ENCODE data around the gene MEIG1. TPM values are rescaled to one million over a fixed set of nuclear protein-coding genes. Genes with fewer than 3 reads are reported as not detected.

MEIG1 gene
- total RNA-seq, 2 donors from 2014 or later: not detected

DNA sequence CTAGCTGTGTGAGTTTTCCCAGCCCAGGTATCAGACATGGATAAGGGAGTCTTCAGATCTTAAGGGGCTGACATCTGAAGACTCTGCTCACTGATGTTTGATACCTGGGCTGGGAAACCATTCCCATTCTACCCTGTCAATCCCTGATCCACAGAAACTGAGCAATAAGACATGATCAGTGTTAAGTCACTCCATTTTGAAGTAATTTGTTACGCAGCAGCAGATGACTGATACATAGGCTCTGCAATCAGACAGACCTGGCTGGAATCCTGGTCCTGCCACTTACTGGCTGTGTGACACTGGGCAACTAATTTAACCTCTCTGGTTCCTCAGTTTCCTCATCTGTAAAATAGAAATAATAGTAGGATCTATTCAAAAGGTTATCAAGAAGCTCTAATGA, 11.9 kb upstream of the MEIG1 start:
- Histone ChIP-seq H3K27me3 (replicated peaks; ENCODE audit: insufficient read depth) (no peaks in the 10 kb centered on the region), H3K4me1 (ENCODE audit: control insufficient read depth in 1 of 2, low read depth in 2 of 2) (peaks cover 3 to 9% of the 10 kb centered on the region in 2 donors), H3K36me3 (peaks cover 20% of the 10 kb centered on the region), H3K27ac (no peak overlapping the region), H3K9me3 (no peaks in the 10 kb centered on the region), H3K4me3 (no peak overlapping the region)
- TF ChIP-seq, protein P1, sequence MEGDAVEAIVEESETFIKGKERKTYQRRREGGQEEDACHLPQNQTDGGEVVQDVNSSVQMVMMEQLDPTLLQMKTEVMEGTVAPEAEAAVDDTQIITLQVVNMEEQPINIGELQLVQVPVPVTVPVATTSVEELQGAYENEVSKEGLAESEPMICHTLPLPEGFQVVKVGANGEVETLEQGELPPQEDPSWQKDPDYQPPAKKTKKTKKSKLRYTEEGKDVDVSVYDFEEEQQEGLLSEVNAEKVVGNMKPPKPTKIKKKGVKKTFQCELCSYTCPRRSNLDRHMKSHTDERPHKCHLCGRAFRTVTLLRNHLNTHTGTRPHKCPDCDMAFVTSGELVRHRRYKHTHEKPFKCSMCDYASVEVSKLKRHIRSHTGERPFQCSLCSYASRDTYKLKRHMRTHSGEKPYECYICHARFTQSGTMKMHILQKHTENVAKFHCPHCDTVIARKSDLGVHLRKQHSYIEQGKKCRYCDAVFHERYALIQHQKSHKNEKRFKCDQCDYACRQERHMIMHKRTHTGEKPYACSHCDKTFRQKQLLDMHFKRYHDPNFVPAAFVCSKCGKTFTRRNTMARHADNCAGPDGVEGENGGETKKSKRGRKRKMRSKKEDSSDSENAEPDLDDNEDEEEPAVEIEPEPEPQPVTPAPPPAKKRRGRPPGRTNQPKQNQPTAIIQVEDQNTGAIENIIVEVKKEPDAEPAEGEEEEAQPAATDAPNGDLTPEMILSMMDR (IDR thresholded peaks at IDR 0.05): no peak
- ATAC-seq (ENCODE audit: insufficient number of reproducible peaks, low FRiP score, low read depth) (no peak), DNase-seq (ENCODE audit: low spot score) (no peak)

- H3K9me3 ChIP-seq: no peaks in the 10 kb centered on the region
- no peak overlapping the region for H3K4me3 ChIP-seq
- no peak for DNase-seq (ENCODE audit: low spot score)
- H3K27me3 ChIP-seq (replicated peaks; ENCODE audit: insufficient read depth): no peaks in the 10 kb centered on the region
- TF ChIP-seq, protein P1 (IDR thresholded peaks at IDR 0.05): no peak
- ATAC-seq (ENCODE audit: insufficient number of reproducible peaks, low FRiP score, low read depth): no peak
- H3K36me3 ChIP-seq: peaks cover 11% of the 10 kb centered on the region
- no peak overlapping the region for H3K27ac ChIP-seq
- peaks cover 10 to 19% of the 10 kb centered on the region in 2 donors for H3K4me1 ChIP-seq (ENCODE audit: control insufficient read depth in 1 of 2, low read depth in 2 of 2)
These were observed 9.9 kb upstream of the MEIG1 start for GRCh38 chr10:14949291-14949690.

GRCh38 chr10:14952851-14953423, 6.3 kb upstream of the MEIG1 start:
- Histone ChIP-seq H3K4me3 (peak overlapping the region; percentile 86), H3K27ac (peak overlapping the region; percentile 87 to 91), H3K36me3 (peaks cover 5% of the 10 kb centered on the region), H3K9me3 (no peaks in the 10 kb centered on the region), H3K4me1 (ENCODE audit: control insufficient read depth in 1 of 2, low read depth in 2 of 2) (peaks cover 16 to 26% of the 10 kb centered on the region in 2 donors), H3K27me3 (replicated peaks; ENCODE audit: insufficient read depth) (no peaks in the 10 kb centered on the region)
- no peak for ATAC-seq (ENCODE audit: insufficient number of reproducible peaks, low FRiP score, low read depth)
- no peak for DNase-seq (ENCODE audit: low spot score)
- TF ChIP-seq, protein P1 (IDR thresholded peaks at IDR 0.05): no peak

- TF ChIP-seq, protein P1 (IDR thresholded peaks at IDR 0.05): peak; percentile 13
- DNase-seq (ENCODE audit: low spot score): peak; percentile 7
- Histone ChIP-seq H3K9me3 (no peaks in the 10 kb centered on the region), H3K4me1 (ENCODE audit: control insufficient read depth in 1 of 2, low read depth in 2 of 2) (peaks cover 16 to 26% of the 10 kb centered on the region in 2 donors), H3K36me3 (no peaks in the 10 kb centered on the region), H3K27ac (peak overlapping the region; percentile 87 to 91), H3K27me3 (replicated peaks; ENCODE audit: insufficient read depth) (no peaks in the 10 kb centered on the region), H3K4me3 (peak overlapping the region; percentile 86)
- peak; percentile 45 for ATAC-seq (ENCODE audit: insufficient number of reproducible peaks, low FRiP score, low read depth)
These were observed 5.7 kb upstream of the MEIG1 start for GRCh38 chr10:14953424-14954000.

- Histone ChIP-seq H3K9me3 (no peaks in the 10 kb centered on the region), H3K36me3 (no peaks in the 10 kb centered on the region)
- peak; percentile 75 for ATAC-seq (ENCODE audit: insufficient number of reproducible peaks, low FRiP score, low read depth)
These were observed 5.0 kb upstream of the MEIG1 start, which contains the start of gene DCLRE1C for GRCh38 chr10:14954001-14954770. DCLRE1C (minus strand) TSS chr10:14954096; CDS start chr10:14954010, 86 bp downstream.

More at GRCh38 chr10:14954001-14954770, 5.0 kb upstream of the MEIG1 start, which contains the start of gene DCLRE1C:
- Histone ChIP-seq H3K27ac (peak within 1 kb of the TSS; percentile 87 to 91), H3K4me1 (ENCODE audit: control insufficient read depth in 1 of 2, low read depth in 2 of 2) (peaks cover 16 to 26% of the 10 kb centered on the region in 2 donors), H3K4me3 (peak within 1 kb of the TSS; percentile 86), H3K27me3 (replicated peaks; ENCODE audit: insufficient read depth) (no peaks in the 10 kb centered on the region)
- peak; percentile 65 for DNase-seq (ENCODE audit: low spot score)
- TF ChIP-seq, protein P1 (IDR thresholded peaks at IDR 0.05): no peak
